PC-9 (cell line): Measurements from ENCODE around the gene ITPKB.

ENCODE experiments used
- CTCF ChIP-seq: fragments of 200-600 bp; sonication (generic); conservative IDR thresholded peaks from 2 replicates; pipeline ENCODE4 v1.6.1; 2017; ENCODE audit warnings: mixed run types, antibody characterized with exemption, mild to moderate bottlenecking, moderate library complexity
- EZH2 ChIP-seq: fragments of 200-600 bp; sonication (generic); IDR thresholded peaks from 2 replicates; pipeline ENCODE4 v1.8.0; 2017; ENCODE audit warnings: antibody characterized with exemption, low read depth

GRCh38 chr1:226663327-226663704, 75.8 kb downstream of the ITPKB start:
- TF ChIP-seq CTCF (no peak), EZH2 (no peak)
